Upper lobe of right lung (tissue), 1 donor: Measurements from ENCODE around the gene OTX1. TPM values are rescaled to one million over a fixed set of nuclear protein-coding genes. Genes with fewer than 3 reads are reported as not detected.

Experiments used
- ATAC-seq: fragments of 200-7000 bp; cut with Tn5 transposase; one replicate; pipeline ENCODE4 v1.9.1; 2020; ENCODE audit warnings: mild to moderate bottlenecking, moderate library complexity
- DNase-seq: peaks from one replicate; pipeline ENCODE4 v3.0.0-alpha.2; 2020
- H3K27ac ChIP-seq: fragments of 200-600 bp; one replicate; pipeline ENCODE4 v1.8.0; 2022
- H3K27me3 ChIP-seq: fragments of 200-600 bp; one replicate; pipeline ENCODE4 v1.8.0; 2022; ENCODE audit warnings: mild to moderate bottlenecking
- H3K36me3 ChIP-seq: fragments of 200-600 bp; one replicate; pipeline ENCODE4 v1.8.0; 2022
- H3K4me1 ChIP-seq: fragments of 200-600 bp; one replicate; pipeline ENCODE4 v1.8.0; 2022
- H3K4me3 ChIP-seq: fragments of 200-600 bp; one replicate; pipeline ENCODE4 v1.8.0; 2022; ENCODE audit warnings: mild to moderate bottlenecking
- H3K9me3 ChIP-seq: fragments of 200-600 bp; one replicate; pipeline ENCODE4 v1.8.0; 2022
- CTCF ChIP-seq: fragments of 200-600 bp; IDR thresholded peaks from one replicate; pipeline ENCODE4 v1.8.0; 2022; ENCODE audit warnings: antibody characterized with exemption
- intact Hi-C: fragments of 100-400 bp; cut with DNase I; formaldehyde crosslinking; loops from one replicate; pipeline ENCODE4 v1.11.0; 2022
- total RNA-seq: library from RNA; stranded (reverse); fragmentation: NEBNext Ultra II Directional; extraction: Animal tissue kit (Norgen Biotek cat#: 25700); gene quantifications from one replicate; pipeline ENCODE4 v1.2.1, GENCODE V29; 2021
- donor health status: DM: no; HTN: yes; CAD: no; lungs with severe emphysema.

OTX1 gene
- total RNA-seq, 1 donor from 2014 or later: not detected

GRCh38 chr2:63093502-63093901 is 42.9 kb downstream of the OTX1 start:
- Histone ChIP-seq H3K36me3 (no peaks in the 10 kb centered on the region), H3K9me3 (no peaks in the 10 kb centered on the region), H3K27ac (no peak overlapping the region), H3K27me3 (no peaks in the 10 kb centered on the region), H3K4me3 (no peak overlapping the region), H3K4me1 (no peaks in the 10 kb centered on the region)
- TF ChIP-seq CTCF: no peak
- DNase-seq (no peak), ATAC-seq (no peak)
- intact Hi-C loops: no loop called here

GRCh38 chr2:63096491-63096890 is 45.9 kb downstream of the OTX1 start:
- no peak for DNase-seq
- intact Hi-C loops: no loop called here
- Histone ChIP-seq H3K4me1 (no peaks in the 10 kb centered on the region), H3K9me3 (no peaks in the 10 kb centered on the region), H3K36me3 (no peaks in the 10 kb centered on the region), H3K4me3 (no peak overlapping the region), H3K27me3 (no peaks in the 10 kb centered on the region), H3K27ac (no peak overlapping the region)
- ATAC-seq: no peak
- no peak for TF ChIP-seq CTCF

- DNase-seq (no peak), ATAC-seq (no peak)
- H3K36me3 ChIP-seq: no peaks in the 10 kb centered on the region
- intact Hi-C loops: no loop called here
- no peak overlapping the region for H3K27ac ChIP-seq
- H3K4me1 ChIP-seq: no peaks in the 10 kb centered on the region
- H3K27me3 ChIP-seq: no peaks in the 10 kb centered on the region
- peaks cover 5% of the 10 kb centered on the region for H3K9me3 ChIP-seq
- TF ChIP-seq CTCF: no peak
- no peak overlapping the region for H3K4me3 ChIP-seq
These were observed 48.4 kb downstream of the OTX1 start for GRCh38 chr2:63099032-63099431.

GRCh38 chr2:63101954-63102353 is 51.3 kb downstream of the OTX1 start:
- intact Hi-C loops: no loop called here
- Histone ChIP-seq H3K4me1 (no peaks in the 10 kb centered on the region), H3K4me3 (no peak overlapping the region), H3K27ac (no peak overlapping the region), H3K36me3 (no peaks in the 10 kb centered on the region), H3K9me3 (peaks cover 5% of the 10 kb centered on the region), H3K27me3 (no peaks in the 10 kb centered on the region)
- ATAC-seq (no peak), DNase-seq (no peak)
- TF ChIP-seq CTCF: no peak

- Histone ChIP-seq H3K9me3 (peaks cover 5% of the 10 kb centered on the region), H3K36me3 (no peaks in the 10 kb centered on the region), H3K27ac (no peak overlapping the region), H3K4me3 (no peak overlapping the region), H3K4me1 (no peaks in the 10 kb centered on the region), H3K27me3 (no peaks in the 10 kb centered on the region)
- no peak for TF ChIP-seq CTCF
- intact Hi-C loops: no loop called here
- DNase-seq (no peak), ATAC-seq (no peak)
These were observed 53.9 kb downstream of the OTX1 start for GRCh38 chr2:63104482-63104881.
